HepG2 (cell line): Measurements from ENCODE around the gene CYP4F12. TPM values are rescaled to one million over a fixed set of nuclear protein-coding genes. Genes with fewer than 3 reads are reported as not detected.

ENCODE experiments used
- ARHGAP35 ChIP-seq: sonication (generic); formaldehyde crosslinking; IDR thresholded peaks from 2 replicates; pipeline ENCODE4 v1.9.0; 2022; ENCODE audit warnings: mild to moderate bottlenecking, inconsistent platforms, moderate library complexity, missing genetic modification reagents, borderline replicate concordance
- CHD4 ChIP-seq: fragments of 200-600 bp; sonication (generic); IDR thresholded peaks from 2 replicates; pipeline ENCODE4 v1.7.0; 2017; ENCODE audit warnings: mild to moderate bottlenecking, low read length, borderline replicate concordance
- CREM ChIP-seq, 2 experiments: sonication (generic) in 1 of 2; formaldehyde crosslinking in 1 of 2; IDR thresholded peaks; 2 replicates each; pipeline versions ENCODE4 v1.4.0 to v1.6.1; 2016 to 2020; ENCODE audit warnings: antibody characterized with exemption in 1 of 2, mild to moderate bottlenecking in 1 of 2, missing genetic modification reagents in 1 of 2
- GLI4 ChIP-seq: sonication (generic); formaldehyde crosslinking; IDR thresholded peaks from 2 replicates; pipeline ENCODE4 v1.5.1; 2020; ENCODE audit warnings: missing genetic modification reagents, mild to moderate bottlenecking, moderate library complexity, borderline replicate concordance
- HMGA1 ChIP-seq: sonication (generic); formaldehyde crosslinking; conservative IDR thresholded peaks from 2 replicates; pipeline ENCODE4 v1.4.0; 2020; ENCODE audit warnings: missing genetic modification reagents
- IRX3 ChIP-seq: sonication (generic); formaldehyde crosslinking; IDR thresholded peaks from 2 replicates; pipeline ENCODE4 v1.8.1; 2023; ENCODE audit warnings: mild to moderate bottlenecking, low read depth, missing genetic modification reagents, borderline replicate concordance
- KAT7 ChIP-seq: IDR thresholded peaks from 2 replicates; pipeline ENCODE4 v1.6.1; 2018; ENCODE audit warnings: borderline replicate concordance, missing compliant biosample characterization
- MIXL1 ChIP-seq: IDR thresholded peaks from 2 replicates; pipeline ENCODE4 v1.6.1; 2016
- NFAT5 ChIP-seq: sonication (generic); formaldehyde crosslinking; IDR thresholded peaks from 2 replicates; pipeline ENCODE4 v1.4.0; 2020; ENCODE audit warnings: missing genetic modification reagents
- NFE2 ChIP-seq: sonication (generic); formaldehyde crosslinking; IDR thresholded peaks from 2 replicates; pipeline ENCODE4 v1.4.0; 2020; ENCODE audit warnings: missing genetic modification reagents
- PITX1 ChIP-seq: sonication (generic); formaldehyde crosslinking; IDR thresholded peaks from 2 replicates; pipeline ENCODE4 v1.5.1; 2020; ENCODE audit warnings: mild to moderate bottlenecking, missing genetic modification reagents
- PTBP1 ChIP-seq: fragments of 200-400 bp; formaldehyde crosslinking; IDR thresholded peaks from 2 replicates; pipeline ENCODE4 v1.6.1; 2018; ENCODE audit warnings: low read length, low read depth; ENCODE audit not compliant: poor library complexity, severe bottlenecking
- RARA ChIP-seq: IDR thresholded peaks from 2 replicates; pipeline ENCODE4 v1.6.1; 2016; ENCODE audit warnings: missing genetic modification reagents, missing compliant biosample characterization
- SIN3B ChIP-seq: fragments of 150-350 bp; IDR thresholded peaks from 2 replicates; pipeline ENCODE4 v1.6.1; 2014; ENCODE audit warnings: low read length
- ZNF44 ChIP-seq: sonication (generic); formaldehyde crosslinking; IDR thresholded peaks from 2 replicates; pipeline ENCODE4 v1.5.1; 2020; ENCODE audit warnings: mild to moderate bottlenecking, missing genetic modification reagents
- ZNF546 ChIP-seq: sonication (generic); formaldehyde crosslinking; conservative IDR thresholded peaks from 2 replicates; pipeline ENCODE4 v1.8.1; 2023; ENCODE audit warnings: mild to moderate bottlenecking, missing genetic modification reagents
- ZNF574 ChIP-seq: sonication (generic); formaldehyde crosslinking; IDR thresholded peaks from 2 replicates; pipeline ENCODE4 v1.4.0; 2020; ENCODE audit warnings: missing genetic modification reagents
- ZNF770 ChIP-seq: sonication (generic); formaldehyde crosslinking; IDR thresholded peaks from 2 replicates; pipeline ENCODE4 v1.5.0; 2020; ENCODE audit warnings: mild to moderate bottlenecking, missing genetic modification reagents
- ZNF781 ChIP-seq: sonication (generic); formaldehyde crosslinking; IDR thresholded peaks from 2 replicates; pipeline ENCODE4 v1.5.1; 2020; ENCODE audit warnings: borderline replicate concordance, mild to moderate bottlenecking, missing genetic modification reagents; ENCODE audit errors: not compliant biosample characterization
- ZSCAN22 ChIP-seq: sonication (generic); formaldehyde crosslinking; IDR thresholded peaks from 2 replicates; pipeline ENCODE4 v1.4.0; 2020; ENCODE audit warnings: mild to moderate bottlenecking, missing genetic modification reagents
- ZSCAN30 ChIP-seq: sonication (generic); formaldehyde crosslinking; IDR thresholded peaks from 2 replicates; pipeline ENCODE4 v1.5.0; 2020; ENCODE audit warnings: mild to moderate bottlenecking, missing genetic modification reagents
- polyA plus RNA-seq, 8 experiments: library from polyadenylated mRNA; depleted of rRNA in 3 of 8; stranded (reverse) in 7 of 8; unstranded in 1 of 8; fragments of >200 nt; fragmentation: Illumina TruSeq in 4 of 8; extraction: Trizol in 4 of 8; gene quantifications; 2 replicates each; pipeline versions ENCODE4 v1.2.1 to v1.2.3, GENCODE V29; 2011 to 2016; ENCODE audit warnings: low read depth in 4 of 8, missing spikeins in 1 of 8, mixed read lengths in 1 of 8; ENCODE audit not compliant: insufficient read depth in 1 of 8
- total RNA-seq, 5 experiments: library from RNA; depleted of rRNA; stranded (reverse); fragments of >200 nt; fragmentation: Illumina TruSeq; extraction: Trizol; gene quantifications; 2 replicates each; pipeline ENCODE4 v1.2.3, GENCODE V29; 2016; ENCODE audit warnings: low read depth in 1 of 5

Gene CYP4F12
- total and polyA plus RNA-seq, 2 of the 13 experiments (the other 11 are each of a cell fraction or from before 2014, with no cell fraction given), result 29.9 to 30.8 TPM

DNA sequence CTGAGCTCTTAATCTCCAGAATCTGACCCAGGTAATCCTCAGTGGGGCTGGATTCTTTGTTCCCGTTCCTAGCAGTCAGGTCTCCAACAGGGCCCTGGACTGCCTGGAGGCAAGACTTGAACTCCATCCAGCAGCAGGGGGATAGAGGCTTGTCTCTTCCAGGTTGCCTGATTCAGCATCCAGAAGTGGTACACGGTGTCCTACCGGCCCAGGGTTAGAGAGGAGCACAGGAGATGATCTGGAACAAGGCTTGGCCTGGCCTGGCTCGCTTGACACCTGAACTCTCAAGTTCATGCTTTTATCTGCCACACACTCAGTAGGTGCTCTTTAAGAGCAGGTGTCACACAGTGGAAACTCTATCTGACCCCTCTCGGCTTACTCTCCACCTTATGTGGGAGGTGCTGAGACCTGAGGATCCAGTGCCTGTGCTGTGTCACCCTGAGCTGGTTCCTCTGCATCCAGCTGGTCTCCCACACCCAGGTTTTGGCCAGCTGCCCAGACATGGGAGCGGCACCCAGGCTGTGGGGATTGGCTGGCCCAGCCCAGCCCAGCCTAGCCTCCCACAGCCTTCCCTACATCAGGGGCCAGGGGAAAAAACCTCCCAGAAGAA lies 32.5 kb upstream of the CYP4F12 start, which contains the start of gene CYP4F3 (continued):
- TF ChIP-seq NFAT5 (no peak), ZSCAN30 (CRISPR knock-in tag) (no peak), ZNF770 (no peak), ZNF546 (CRISPR knock-in tag) (no peak), CHD4 (no peak), MIXL1 (CRISPR knock-in tag) (no peak), ZNF781 (peak; percentile 25), KAT7 (CRISPR knock-in tag) (no peak), SIN3B (no peak), ZNF44 (CRISPR knock-in tag) (no peak), IRX3 (CRISPR knock-in tag) (no peak), PITX1 (CRISPR knock-in tag) (peak; percentile 40; the same call in 1 of the 2 replicates), ZSCAN22 (no peak), NFE2 (0 out of 2 replicates have a peak, but pooled peaks have one; percentile 10), ZNF574 (peak; percentile 12; the same call in 1 of the 2 replicates), RARA (CRISPR knock-in tag) (peak; percentile 20; the same call in 1 of the 2 replicates), GLI4 (CRISPR knock-in tag) (no peak), HMGA1 (CRISPR knock-in tag) (no peak), ARHGAP35 (no peak), CREM (IDR thresholded peaks at IDR 0.05) (no peak), CREM (CRISPR knock-in tag; IDR thresholded peaks at IDR 0.05) (no peak), PTBP1 (no peak)
